CD4-positive, alpha-beta T cell treated with Interleukin-15 for 1 hour (primary cell): ENCODE measurements around the gene RALGAPA2.

Experiments used
- DNase-seq: peaks from one replicate; pipeline ENCODE4 v3.0.0-alpha.2; 2020

RALGAPA2 gene

GRCh38 chr20:20391766-20392165 is 320.7 kb downstream of the RALGAPA2 start:
- no peak for DNase-seq

- DNase-seq, result no peak
Observed at GRCh38 chr20:20391115-20391514, 321.3 kb downstream of the RALGAPA2 start.

- no peak for DNase-seq
Observed at GRCh38 chr20:20390393-20390792, 322.1 kb downstream of the RALGAPA2 start.

DNA sequence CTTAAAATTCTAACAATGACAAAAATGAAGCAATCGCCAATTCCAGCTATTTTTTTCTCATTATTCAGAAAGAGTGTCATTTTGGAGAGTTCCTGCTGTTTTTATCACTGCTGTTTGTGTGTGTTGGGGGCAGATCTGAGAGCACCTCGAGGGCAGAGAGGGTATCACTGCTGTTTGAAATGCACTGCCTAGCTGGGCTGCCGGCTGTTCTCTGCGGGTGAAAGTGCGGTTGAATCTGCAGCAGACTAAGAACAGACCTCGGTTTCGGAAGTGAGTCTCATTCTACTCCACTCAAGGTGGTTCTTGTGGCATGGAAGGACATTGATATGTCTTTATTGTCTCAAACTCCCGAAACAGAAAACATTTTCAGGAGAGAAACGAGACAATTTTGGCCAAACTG is 326.3 kb downstream of the RALGAPA2 start:
- no peak for DNase-seq

DNA sequence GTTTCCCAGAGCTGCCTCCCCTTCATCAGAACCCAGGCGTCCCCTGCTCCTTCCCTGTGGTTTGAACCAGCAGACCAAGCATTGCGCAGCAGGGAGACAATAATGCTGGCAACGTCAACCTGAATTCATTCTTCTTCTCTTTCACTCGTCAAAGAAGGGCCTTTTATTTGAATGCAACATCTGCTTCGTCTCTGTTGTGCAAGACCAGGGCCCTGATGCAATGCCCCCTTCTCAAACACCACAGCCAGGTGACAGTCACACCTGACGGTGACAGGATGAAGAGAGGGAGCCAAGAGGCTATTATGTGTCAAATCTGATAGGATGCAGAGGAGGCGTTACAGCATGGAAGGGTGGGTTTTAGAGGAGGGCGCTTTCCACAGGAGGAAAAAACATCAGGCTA is 336.6 kb downstream of the RALGAPA2 start:
- no peak for DNase-seq

DNA sequence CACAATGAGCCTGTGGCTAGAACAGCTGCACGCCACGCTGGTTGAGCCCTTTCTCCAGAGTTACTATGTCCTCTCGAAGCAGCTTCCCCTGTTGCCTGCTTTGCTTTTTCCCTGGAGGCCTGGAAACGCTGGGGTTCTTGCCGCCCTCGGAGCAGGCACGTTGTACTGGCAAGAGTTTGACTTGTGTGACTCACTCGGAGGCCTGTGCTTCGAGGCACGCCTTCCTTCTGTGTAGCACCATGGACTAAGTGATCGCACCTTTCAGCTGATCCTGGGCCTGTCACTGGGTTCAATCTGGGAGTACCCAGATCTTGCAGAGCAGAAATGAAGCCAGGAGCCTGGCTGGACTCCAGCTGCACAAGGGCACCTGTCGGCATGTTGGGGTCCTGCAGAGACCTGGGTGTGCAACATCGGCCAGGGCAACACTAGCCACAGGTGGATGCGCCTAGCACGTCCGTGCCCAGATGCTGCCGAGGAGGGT is 339.3 kb downstream of the RALGAPA2 start:
- DNase-seq, result no peak

GRCh38 chr20:20371681-20372080 is 340.8 kb downstream of the RALGAPA2 start:
- no peak for DNase-seq

- DNase-seq, result no peak
Observed at GRCh38 chr20:20371083-20371482, 341.4 kb downstream of the RALGAPA2 start.

DNA sequence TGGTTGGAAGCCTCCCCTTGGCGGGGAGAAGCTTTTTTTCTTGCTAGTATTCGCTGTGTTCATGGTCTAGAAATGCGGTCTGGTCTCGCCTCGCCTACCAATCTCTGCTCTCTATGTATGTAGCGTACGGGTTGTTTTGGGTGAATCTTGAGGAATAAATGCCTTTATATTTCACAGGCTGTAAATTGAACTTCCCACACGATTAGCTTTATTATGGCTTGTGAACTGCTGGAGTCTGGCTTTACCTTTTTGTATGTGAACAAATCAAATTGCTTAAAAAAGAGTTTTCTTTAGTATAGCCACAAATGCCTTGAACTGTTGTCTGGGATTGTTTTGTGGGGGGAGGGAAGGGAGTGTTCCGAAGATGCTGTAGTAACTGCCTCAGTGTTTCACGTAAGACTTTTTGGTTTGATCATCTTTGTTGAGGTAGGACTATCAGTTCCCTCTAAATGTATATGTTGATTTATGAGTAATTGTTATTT is 342.3 kb downstream of the RALGAPA2 start:
- no peak for DNase-seq

DNA sequence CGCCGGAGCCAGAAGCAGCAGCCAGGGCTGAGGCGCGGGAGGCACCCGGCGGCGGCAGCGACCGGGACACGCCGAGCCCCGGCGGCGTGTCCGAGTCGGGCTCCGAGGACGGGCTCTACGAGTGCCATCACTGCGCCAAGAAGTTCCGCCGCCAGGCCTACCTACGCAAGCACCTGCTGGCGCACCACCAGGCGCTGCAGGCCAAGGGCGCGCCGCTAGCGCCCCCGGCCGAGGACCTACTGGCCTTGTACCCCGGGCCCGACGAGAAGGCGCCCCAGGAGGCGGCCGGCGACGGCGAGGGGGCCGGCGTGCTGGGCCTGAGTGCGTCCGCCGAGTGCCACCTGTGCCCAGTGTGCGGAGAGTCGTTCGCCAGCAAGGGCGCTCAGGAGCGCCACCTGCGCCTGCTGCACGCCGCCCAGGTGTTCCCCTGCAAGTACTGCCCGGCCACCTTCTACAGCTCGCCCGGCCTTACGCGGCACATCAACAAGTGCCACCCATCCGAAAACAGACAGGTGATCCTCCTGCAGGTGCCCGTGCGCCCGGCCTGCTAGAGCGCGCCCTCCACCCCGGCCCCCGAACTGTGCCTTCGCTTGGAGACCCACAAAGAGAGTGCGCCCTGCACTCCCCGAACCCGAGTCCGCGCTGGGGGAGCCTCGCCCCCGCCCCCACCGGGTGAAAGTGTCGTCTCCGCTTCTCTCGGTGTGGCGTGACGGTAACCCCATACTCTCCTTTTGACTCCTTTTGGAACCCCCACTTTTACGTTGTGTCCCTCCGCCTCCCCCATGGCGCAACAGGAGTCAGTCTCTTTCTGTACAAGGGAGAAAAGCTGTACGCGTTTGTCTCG is 343.0 kb downstream of the RALGAPA2 start:
- no peak for DNase-seq

- no peak for DNase-seq
Observed at GRCh38 chr20:20368418-20369249, 343.8 kb downstream of the RALGAPA2 start.

DNA sequence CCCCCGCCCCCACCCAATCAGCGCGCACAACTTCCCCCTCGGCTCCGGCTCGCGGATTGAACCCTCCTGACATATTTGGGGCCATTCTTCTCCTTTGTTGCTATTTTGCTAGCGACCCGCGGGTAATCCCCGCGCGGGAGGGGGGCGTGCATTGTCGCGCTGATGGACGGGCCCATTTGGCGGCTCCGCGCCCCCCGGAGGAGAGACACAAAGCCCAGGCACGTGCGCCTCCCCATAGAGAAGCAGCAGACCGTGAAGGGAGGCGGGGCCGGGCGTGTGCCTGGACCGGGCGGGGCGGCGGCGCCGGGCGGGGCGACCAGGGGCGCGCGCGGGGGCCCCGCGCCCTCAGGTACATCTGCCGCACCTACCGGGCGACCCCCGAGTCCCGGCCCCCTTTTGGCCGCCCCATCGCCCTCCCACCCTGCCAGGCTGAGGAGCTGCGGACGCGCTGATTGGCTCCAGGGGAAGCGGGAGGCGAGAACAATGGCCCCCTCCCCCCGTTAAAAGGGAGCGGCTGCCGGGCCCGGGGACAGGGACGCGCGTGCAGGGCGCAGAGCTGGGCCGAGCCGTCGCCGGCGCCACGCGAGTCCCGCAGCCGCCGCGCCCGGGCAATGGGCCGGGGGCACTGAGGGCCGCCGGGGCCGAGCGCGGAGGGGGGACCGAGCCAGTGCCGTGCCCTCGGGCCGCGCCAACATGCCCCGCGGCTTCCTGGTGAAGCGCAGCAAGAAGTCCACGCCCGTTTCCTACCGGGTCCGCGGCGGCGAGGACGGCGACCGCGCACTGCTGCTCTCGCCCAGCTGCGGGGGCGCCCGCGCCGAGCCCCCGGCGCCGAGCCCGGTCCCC is 344.6 kb downstream of the RALGAPA2 start, which contains the start of gene INSM1:
TSS of gene INSM1 (plus strand) at position 530 of the 843 bp plus-strand sequence. CDS start at position 694, 164 bp downstream.
- no peak for DNase-seq

- no peak for DNase-seq
Observed at GRCh38 chr20:20366876-20367574, 345.4 kb downstream of the RALGAPA2 start.

DNA sequence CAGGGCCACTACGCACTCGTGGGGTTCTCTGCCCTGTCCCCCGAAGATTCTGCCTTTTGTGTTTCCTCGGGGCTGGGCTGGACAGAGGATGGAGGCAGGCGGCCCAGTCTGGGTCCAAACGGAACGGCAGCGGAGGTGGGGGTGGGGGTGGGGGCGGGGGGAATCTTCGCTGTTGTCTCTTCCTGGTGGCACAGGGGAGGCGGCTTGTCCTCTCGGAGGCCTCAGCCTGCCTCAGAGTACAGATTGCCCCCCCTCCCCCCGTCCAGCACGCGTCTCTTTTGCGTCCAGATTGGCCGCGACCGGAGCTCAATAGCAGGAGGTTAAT is 345.9 kb downstream of the RALGAPA2 start:
- DNase-seq, result no peak

- DNase-seq, result no peak
Observed at GRCh38 chr20:20365480-20366161, 346.8 kb downstream of the RALGAPA2 start.

DNA sequence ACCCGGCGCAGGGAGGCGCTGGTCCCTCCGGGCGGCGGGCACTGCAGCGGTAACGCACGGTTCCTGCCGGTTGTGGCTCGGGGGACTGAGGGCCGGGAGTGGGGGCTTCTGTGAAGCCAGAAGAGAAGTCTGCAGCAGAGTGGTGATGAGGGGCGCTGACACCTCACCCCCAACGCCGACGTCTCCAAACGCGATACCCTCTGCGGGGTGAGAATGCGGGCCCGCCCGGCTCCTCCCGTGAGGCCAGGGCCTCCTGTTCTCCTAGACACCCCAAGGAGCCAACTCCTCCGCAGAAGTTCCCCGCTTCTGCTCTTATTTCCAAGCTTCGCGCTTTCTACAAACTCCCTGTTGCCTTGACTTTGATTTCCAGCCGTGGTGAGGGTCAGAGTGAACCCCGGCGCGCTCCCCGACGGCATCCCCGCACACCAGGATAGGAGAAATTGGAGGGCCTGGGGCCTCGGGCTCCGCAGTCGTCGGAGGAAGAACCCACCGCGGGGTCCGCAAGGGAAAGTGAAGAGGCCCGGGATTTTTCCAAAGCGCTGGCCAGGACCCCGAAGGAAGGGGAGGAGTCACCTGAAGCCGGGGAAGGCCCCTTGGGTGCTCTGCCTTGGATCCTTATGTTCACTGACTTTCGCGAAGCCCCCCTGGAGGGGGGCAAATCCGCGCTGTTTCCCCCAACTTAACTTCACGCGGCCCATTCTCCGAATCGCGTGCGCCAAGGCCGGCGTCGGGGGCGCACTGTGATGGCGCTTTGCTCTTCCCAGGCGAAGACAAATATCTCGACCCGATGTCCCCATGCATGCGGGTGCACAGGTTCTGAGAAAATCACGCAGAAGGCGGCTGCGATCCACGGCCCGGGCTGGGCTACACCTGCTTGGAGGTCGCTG is 347.6 kb downstream of the RALGAPA2 start:
- no peak for DNase-seq

- no peak for DNase-seq
Observed at GRCh38 chr20:20363799-20364592, 348.4 kb downstream of the RALGAPA2 start.

GRCh38 chr20:20363434-20363798 is 349.0 kb downstream of the RALGAPA2 start:
- DNase-seq, result no peak

- DNase-seq, result no peak
Observed at GRCh38 chr20:20362774-20363433, 349.5 kb downstream of the RALGAPA2 start.
